HG02970 (cell line): ENCODE data around the gene SPCS1.
"Not testable (repeated sequence)": the region's sequence is repeated elsewhere in the genome, so short reads cannot be mapped to it uniquely, and the experiment has no call there.

Experiments used
- ATAC-seq: cut with Tn5 transposase; IDR thresholded peaks from one replicate; pipeline ENCODE4 v1.9.1; 2021; ENCODE audit warnings: mild to moderate bottlenecking, moderate library complexity, moderate number of reproducible peaks; ENCODE audit not compliant: unreplicated experiment, low FRiP score

SPCS1 gene

DNA sequence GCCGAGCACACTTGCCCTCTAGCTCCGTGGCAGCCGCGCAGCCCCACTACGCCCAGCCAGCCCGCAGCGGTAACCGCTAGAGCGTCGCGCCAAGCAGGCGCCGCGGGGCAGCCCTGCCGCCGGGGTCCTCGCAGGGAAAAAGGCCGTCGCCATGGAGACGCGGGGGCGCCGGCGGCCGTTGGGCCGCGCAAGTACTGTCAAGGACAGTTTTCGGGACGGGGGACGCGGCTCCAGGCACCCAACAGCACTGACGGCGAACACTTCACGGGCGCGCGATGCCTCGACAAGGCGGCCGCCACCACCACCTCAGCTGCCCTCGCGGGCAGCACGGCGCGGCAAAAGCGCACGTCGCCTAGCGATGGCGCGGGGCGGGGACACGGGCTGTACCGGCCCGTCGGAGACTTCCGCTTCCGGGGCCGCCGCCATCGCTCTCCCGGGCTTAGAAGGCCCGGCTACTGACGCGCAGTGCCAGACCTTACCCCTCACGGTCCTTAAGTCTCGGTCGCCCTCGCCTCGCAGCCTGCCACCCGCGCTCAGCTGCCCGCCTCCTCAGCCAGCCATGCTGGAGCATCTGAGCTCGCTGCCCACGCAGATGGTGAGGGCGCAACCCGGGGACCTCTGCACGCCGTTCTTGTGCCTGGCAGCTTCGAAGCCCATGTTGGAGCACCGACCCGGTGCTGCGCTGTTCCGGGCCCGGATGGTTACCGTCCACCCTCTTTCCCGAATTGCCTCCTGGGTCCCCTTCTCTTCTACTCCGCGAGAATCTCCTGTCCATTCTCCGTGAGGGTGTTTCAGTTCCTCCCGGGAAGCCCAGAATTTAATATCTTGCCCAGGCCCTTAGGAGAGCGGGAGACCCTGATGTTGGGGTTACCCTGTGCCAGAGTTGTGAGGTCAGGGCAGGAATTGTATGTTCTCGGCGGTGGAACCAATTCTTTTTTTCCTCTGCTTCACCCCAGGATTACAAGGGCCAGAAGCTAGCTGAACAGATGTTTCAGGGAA, at the start of gene SPCS1, which contains the start of gene GLT8D1:
Gene SPCS1 (plus strand): TSS at position 419 of the 999 bp plus-strand sequence. CDS start 141 bp downstream, at position 560.
Gene GLT8D1 (minus strand): TSS at position 104 of the 999 bp plus-strand sequence. CDS start 5,331 bp downstream, outside the sequence.
- peak; percentile 71 for ATAC-seq

DNA sequence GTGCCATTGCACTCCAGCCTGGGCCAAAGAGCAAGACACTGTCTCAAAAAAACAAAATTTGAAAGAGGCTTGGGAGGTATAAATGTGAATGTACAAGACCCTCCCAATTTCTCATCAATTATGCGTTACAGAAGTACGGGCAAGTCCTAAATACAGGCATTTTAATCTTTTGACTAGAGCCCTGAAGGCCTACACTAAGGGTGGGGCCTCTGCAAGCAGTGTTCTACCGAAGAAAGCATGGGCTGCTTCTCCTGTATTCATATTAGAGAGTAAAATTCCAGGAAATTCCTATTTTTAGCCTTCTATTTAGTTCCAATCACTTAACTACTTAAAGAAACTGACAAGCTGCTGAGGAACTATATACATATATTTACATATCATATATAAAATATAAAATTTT, 45.9 kb upstream of the SPCS1 start:
- no peak for ATAC-seq

DNA sequence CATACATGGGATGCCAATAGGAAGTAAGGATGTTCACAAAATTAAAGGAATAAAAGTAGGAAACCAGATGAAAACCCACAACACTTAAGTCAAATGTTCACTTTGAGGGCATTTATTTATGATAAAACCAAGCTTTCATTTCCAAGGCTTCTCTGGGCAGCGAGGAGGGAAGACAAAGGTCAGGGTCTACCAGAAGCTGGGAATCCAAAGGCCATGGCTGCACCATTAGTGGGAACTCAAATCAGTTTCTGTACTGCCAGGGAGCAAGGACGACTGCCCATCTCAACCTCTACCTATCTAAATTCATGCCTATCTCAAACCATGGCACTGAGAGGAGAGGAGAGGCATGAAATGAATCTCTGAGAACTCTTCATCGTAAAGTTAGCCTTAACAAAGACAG, 42.8 kb upstream of the SPCS1 start:
- ATAC-seq: no peak

DNA sequence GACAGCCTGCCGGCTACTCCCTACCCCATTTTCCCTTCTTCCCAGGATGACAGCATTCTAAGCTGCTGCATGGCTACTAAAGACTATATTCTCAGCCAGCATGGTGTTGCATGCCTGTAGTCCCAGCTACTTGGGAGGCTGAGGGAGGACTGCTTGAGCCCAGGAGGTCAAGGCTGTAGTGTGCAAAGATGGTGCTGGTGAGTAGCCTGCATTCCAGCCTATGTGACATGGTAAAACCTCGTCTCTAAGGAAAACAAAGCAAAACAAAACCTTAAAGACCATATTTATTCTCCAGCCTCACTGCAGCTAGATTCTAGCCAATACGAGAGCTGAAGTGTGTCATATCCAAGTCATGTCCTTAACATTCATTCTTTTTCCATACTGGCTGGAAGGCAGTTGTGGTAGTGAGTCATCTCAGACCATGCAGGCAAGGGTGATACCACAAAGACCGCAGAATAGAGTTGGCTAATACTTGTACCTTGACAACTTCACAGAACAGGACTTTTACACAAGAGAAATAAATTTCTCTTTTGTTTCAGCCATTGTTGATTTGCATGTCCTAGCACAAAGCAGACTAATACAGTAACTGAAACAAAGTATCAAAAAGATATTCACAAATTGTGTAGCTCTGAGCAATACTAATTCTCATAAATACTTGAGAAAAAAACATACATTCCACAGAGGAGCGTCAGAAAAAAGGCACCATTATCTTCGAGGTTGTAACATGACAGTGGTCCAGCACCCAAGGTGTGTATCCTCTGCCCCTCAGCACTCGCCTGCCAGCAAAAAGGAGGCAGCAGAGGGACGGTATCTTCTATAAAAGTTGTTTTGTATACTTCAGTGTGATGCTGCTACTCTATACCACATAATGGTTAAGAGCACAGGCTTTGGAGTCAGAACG, 35.0 kb upstream of the SPCS1 start:
- no peak for ATAC-seq

DNA sequence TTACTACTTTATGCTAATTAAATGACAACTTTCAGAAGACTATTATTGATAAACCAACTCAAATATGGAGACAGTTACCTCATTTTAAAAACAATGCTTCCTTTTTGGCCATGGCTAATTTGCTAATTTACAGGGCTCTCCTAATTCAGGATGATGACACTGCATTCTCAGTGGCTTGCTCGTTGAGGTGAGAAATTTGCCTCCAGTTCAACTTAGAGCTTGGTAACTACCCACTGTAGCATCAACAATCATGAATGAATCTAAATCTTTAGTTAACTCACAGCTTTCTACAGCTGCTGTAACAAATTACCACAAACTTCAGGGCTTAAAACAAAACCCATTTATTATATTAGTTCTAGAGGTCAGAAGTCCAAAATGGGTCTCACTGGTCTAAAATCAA, 34.2 kb upstream of the SPCS1 start:
- no peak for ATAC-seq

DNA sequence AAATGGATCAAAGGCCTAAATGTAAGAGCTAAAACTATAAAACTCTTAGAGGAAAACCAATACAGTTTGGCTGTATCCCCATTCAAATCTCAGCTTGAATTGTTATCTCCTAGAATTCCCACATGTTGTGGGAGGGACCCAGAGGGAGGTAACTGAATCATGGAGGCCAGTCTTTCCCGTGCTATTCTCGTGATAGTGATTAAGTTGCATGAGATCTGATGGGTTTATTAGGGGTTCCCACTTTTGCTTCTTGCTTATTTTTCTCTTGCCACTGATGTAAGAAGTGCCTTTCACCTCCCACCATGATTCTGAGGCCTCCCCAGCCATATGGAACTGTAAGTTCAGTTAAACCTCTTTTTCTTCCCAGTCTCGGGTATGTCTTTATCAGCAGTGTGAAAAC, 29.7 kb upstream of the SPCS1 start:
- ATAC-seq: not testable (repeated sequence)

DNA sequence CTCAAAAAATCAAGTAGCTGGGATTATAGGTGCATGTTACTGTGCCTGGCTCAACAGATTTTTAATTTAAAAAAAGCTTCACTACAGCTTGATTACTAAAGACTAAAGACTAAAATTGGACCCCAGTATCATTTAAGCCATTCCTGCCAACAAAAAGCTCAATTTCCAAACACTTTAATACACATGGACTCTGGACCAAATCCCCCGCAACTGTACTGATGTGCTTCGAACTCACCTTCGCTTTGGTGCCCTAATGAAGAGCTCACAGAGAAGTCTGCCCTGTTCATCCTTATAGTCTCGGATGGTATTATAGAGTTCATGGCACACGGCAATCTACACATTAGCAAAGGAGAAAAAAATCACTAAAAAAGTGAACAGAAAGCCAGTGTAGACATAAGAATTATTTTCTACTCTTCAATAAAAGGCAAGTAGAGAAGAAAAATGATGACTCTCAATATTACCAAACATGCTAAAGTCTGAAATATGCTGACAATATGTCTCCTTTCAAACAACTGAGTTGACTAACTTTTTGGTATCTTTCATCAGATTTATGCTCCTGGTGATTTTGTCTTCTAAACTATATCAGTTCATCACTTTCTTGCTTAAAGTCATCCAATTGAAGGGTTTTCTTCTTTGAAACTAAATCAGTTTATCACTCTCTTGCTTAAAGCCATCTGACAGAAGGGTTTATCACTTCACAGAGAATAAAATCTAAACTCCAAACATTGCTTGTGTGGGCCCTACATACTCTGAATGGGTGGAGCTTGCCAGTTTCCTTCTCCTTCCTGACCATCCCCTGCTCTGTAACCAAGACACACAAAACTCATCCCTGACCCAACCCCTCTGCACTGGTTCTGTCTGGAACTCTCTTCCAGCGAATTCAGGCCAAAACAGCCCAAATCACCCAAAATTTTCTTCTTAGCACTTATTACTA, 27.4 kb upstream of the SPCS1 start:
- ATAC-seq: no peak

DNA sequence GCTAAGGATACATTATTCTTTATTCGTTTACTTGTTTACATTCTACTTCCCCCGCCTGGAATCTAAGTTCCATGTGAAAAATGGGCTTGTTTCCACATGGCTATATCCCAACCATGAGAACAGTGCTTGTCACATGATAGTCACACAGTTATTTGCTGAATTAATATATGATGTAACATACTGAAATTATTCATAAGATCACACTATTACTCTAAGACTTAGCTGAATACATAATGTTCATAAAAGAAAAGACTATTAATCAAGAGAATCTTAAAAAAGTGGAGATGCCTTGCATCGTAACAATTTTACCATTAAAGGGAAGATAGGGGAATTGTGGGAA, 26.7 kb upstream of the SPCS1 start:
- ATAC-seq: no peak

DNA sequence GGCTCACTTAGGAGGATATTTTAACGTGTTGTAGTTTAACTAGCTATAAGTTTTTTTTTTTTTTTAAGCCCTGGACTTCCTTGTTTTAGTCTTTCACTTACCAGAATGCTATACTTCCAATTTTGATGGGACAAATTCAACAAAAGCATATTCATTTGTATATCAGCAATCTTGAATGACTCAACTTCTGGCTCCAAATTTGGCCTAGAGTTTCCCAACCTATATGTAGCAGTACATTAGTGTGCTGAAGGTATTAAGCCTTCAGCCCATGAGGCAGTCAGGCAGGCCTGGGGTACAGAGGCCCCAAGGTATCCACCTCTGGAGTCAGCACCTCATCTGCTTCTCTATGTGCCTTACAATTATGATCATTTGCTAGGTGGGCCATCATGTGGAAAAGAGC, 26.1 kb upstream of the SPCS1 start:
- ATAC-seq: no peak

DNA sequence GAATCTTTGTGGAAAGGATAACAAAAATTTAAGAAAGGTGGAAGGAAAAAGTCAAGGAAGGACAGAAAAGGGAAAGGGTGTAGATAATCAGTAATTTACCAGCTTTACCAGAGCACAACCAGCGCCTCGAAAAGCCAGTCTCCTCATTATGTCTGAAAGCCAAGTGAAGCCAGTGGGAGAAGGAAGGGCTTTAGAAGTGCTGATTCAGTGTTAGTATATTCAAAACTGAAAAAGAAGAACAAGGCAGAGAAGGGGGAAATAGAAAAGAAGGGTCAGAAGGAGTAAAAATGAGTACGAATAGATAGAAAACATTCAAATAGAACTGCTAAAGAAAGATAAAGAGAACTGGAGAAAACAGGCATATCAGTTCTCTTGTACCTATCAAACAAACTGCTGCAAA, 24.3 kb upstream of the SPCS1 start:
- ATAC-seq: no peak

DNA sequence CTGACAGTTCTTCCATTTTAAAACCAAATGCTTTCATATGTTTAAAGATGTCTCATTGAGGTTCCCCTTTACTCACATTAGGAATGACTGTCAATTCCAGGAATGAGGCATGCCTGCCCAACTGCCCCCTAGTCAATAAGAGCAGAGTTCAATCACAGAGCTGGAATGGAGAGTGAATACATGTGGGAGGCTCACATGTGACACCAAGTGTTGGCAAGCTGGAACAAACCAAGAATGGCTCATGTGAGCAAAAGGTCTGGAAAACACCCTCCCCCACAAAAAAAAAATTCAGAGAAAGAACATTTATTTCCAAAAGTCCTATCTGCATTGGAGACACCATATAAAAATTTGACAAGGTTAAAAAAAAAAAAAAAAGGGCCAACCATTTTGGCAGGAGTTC, 23.9 kb upstream of the SPCS1 start:
- ATAC-seq: no peak

DNA sequence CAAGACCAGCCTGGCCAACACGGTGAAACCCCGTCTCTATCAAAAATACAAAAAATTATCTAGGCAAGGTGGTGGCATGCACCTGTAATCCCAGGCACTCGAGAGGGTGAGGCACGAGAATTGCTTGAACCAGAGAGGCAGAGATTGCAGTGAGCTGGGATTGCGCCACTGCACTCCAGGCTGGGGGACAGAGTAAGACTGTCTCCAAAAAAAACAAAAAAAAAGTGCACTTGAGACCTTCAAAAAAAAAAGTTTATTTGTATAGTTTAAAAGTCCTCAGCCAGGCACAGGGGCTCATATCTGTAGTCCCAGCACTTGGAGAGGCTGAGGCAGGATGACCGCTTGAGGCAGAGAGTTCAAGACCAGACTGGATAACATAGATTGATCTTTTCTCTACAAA, 22.3 kb upstream of the SPCS1 start:
- no peak for ATAC-seq

DNA sequence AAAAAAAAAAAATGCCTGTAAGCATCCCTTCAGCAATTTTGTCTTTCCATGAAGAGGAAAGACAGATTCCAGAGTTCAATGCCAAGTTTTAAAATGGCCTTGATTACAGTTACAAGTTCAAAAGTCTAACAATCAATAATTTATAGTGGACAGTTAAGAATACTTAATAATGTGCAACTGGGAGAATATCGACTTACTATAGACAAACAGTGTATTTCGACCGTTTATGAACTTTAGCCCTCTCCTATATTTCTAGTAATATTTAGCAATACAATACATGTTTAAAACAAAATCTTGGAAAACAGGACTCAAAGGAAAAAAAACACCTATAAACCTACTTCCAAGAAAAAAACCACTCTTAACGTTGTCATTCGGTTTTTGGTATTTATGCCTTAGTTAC, 21.7 kb upstream of the SPCS1 start:
- ATAC-seq: no peak

DNA sequence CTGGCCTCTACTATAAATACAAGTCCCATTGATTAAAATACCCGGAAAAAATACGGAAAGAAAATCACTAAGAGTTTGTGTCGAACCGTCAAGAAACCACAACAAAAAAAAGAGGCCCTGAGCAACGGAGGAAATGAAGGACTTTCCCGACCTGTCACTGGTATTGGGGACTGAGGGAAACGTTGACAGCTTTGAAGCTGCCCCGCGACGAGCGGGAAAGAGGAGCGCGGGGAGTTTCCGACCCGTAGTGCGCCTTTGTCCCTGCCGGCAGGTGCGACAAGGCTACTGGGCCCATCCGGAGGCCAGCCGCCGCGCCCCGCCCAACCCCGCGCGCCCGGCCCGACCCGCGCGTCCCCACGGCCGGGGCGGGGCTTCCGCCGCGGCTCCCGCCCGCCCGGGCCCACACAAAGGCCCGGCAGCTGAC, 20.6 kb upstream of the SPCS1 start:
- ATAC-seq: peak; percentile 83

DNA sequence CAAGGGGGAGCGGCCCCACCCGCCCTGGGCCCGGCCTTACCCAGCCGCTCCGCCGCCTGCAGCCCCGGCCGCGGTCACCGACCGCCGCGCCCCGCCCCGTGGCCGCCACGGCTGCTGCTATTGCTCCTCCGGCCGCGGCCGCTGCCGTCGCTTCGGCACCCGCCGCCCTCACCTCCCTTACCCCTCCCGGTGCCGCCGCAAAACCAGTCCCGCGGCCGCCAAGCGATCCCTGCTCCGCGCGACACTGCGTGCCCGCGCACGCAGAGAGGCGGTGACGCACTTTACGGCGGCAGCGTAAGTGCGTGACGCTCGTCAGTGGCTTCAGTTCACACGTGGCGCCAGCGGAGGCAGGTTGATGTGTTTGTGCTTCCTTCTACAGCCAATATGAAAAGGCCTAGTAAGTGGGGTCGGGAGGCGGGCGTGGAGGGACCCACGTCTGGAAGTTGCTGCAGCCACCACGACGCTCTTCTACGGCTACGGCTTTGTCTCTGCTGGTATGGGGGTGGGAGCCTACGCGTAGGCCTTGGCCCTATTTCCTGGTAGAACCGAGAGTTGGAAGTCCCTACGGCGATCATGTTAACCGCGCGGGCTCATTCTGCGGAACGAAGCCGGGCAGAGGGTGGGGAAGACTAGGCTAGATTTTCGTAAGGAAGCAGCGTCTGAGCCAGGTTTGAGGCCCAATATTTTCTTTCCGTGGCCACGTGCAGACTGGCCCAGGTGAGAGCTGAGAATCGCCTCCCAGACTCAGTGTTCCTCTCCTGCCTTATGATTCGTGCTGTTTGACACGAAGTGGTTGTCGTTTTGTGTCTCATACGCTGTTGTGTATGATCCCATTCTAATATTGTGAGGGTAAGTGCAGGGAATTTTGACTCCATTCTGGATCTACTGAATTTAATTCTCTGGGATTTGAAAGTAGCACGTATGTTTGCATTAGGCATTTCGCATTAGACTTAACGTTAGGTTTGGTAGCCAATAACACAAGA, 19.9 kb upstream of the SPCS1 start, which contains the start of the genes GNL3 and PBRM1:
Gene GNL3 (plus strand): TSS at position 324 of the 983 bp plus-strand sequence. CDS start 61 bp downstream, at position 385.
Gene PBRM1 (minus strand): TSS at position 205 of the 983 bp plus-strand sequence.
- ATAC-seq: peak; percentile 85

DNA sequence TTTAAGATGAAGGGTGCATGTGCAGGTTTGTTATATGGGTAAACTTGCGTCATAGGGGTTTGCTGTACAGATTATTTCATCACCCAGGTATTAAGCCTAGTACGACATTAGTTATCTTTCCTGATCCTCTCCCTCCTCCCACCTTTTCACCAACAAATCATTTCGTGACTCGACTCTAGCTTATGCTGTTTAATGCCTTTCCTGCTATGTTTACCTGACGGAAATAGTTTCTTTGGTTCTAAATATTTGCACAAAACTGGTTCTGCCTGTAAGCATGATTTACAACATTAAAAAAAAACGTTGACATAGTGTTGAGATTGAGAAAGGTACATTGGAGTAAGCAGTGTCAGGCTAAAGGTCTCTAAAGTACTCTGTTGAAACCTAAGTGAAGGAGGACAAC, 17.6 kb upstream of the SPCS1 start:
- no peak for ATAC-seq

DNA sequence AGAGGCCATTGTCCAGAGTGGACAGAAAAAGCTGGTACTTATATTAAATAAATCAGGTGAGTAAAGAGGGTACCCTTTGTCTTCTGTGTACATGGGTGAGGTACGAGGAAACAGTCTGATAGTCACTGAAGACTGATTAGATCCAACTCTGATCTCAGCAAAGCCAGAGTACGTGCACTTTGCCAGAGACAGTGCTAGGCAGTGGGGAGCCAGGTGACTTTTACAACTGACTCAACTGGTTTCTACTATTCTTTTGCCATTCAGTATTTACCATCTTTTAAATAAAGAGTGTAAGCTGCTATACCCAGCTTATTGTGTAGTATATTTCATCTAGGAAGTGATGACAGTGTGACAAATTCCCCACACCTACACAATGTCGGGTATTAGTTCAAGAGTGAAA, 16.8 kb upstream of the SPCS1 start:
- no peak for ATAC-seq

DNA sequence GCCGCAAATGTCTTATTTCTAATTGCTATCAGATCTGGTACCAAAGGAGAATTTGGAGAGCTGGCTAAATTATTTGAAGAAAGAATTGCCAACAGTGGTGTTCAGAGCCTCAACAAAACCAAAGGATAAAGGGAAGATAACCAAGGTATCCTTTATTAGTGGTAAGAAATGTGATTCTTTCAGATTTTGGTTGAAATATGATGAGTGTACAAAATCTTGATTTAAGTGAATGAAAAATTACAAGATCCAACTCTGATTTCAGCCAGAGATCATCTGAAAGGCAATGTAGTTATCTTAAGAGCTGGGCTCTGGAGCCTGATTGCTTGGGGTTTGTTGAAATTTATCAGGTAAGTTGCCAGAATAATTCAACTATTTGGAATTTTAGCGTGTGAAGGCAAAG, 15.3 kb upstream of the SPCS1 start:
- ATAC-seq: no peak

DNA sequence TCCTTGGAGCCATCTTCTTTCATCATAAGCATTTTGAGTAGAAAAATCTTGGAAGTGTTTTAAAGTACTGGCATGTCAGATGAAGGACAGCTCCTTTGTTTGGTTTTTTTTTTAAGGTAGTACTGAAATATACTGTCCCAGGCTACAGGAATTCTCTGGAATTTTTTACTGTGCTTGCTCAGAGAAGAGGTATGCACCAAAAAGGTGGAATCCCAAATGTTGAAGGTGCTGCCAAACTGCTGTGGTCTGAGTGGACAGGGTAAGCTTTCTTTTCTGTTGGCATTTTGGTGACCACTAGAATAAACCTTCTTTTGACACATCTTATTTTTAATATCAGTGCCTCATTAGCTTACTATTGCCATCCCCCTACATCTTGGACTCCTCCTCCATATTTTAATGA, 12.8 kb upstream of the SPCS1 start:
- ATAC-seq: no peak
